Measurements from ENCODE around the gene EPB41L5. TPM values are rescaled to one million over a fixed set of nuclear protein-coding genes. Genes with fewer than 3 reads are reported as not detected.

EPB41L5 gene
- total RNA-seq, 1 donor from 2014 or later, result 84.0 TPM

DNA sequence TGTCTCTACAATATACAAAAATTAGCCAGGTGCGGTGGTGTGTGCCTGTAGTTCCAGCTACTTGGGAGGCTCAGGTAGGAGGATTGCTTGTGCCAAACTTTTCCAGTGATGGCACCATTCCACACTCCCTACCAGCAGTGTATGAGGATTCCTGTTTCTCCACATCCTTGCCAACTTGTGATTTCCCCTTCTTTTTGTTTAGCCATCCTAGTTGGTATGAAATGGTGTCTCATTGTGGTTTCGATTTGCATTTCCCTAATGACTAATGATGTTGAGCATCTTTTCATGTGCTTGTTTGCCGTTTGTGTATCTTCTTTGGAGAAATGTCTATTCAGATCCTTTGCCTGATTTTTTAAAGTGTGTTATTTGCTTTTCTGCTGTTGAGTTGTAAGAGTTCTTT lies 41.0 kb downstream of the EPB41L5 start:
- peaks cover 47% of the 10 kb centered on the region for H3K79me2 ChIP-seq (ENCODE audit: low read depth)
- no peaks in the 10 kb centered on the region for H3K27me3 ChIP-seq
- no peak for DNase-seq (ENCODE audit: low spot score)
- no peak overlapping the region for H3K4me2 ChIP-seq
- no peak overlapping the region for H3K9ac ChIP-seq
- H4K20me1 ChIP-seq (ENCODE audit: low read depth), result no peaks in the 10 kb centered on the region
- H3K4me1 ChIP-seq, result no peaks in the 10 kb centered on the region
- peaks cover 62% of the 10 kb centered on the region for H3K36me3 Mint-ChIP-seq
- no peak overlapping the region for H3K27ac Mint-ChIP-seq
- no peaks in the 10 kb centered on the region for H3F3A ChIP-seq (ENCODE audit: low read depth)
- no peaks in the 10 kb centered on the region for H3K4me1 Mint-ChIP-seq
- no peak overlapping the region for H3K27ac ChIP-seq
- H3K27me3 Mint-ChIP-seq (ENCODE audit: insufficient read depth, low read depth), result no peaks in the 10 kb centered on the region
- H3K9me3 ChIP-seq (ENCODE audit: low read depth), result no peaks in the 10 kb centered on the region
- no peak overlapping the region for H2AFZ ChIP-seq (replicated peaks)
- no peak for TF ChIP-seq EZH2 (IDR thresholded peaks at IDR 0.05)
- TF ChIP-seq, protein P1, sequence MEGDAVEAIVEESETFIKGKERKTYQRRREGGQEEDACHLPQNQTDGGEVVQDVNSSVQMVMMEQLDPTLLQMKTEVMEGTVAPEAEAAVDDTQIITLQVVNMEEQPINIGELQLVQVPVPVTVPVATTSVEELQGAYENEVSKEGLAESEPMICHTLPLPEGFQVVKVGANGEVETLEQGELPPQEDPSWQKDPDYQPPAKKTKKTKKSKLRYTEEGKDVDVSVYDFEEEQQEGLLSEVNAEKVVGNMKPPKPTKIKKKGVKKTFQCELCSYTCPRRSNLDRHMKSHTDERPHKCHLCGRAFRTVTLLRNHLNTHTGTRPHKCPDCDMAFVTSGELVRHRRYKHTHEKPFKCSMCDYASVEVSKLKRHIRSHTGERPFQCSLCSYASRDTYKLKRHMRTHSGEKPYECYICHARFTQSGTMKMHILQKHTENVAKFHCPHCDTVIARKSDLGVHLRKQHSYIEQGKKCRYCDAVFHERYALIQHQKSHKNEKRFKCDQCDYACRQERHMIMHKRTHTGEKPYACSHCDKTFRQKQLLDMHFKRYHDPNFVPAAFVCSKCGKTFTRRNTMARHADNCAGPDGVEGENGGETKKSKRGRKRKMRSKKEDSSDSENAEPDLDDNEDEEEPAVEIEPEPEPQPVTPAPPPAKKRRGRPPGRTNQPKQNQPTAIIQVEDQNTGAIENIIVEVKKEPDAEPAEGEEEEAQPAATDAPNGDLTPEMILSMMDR (IDR thresholded peaks at IDR 0.05), result no peak
- TF ChIP-seq EZH2phosphoT487 (IDR thresholded peaks at IDR 0.05), result no peak
- no peak overlapping the region for H3K4me3 ChIP-seq
- H3K36me3 ChIP-seq, result no peaks in the 10 kb centered on the region
- H3K4me3 Mint-ChIP-seq, result no peak overlapping the region
- H3K9me3 Mint-ChIP-seq, result peaks cover 53% of the 10 kb centered on the region

GRCh38 chr2:120059483-120059882 lies 46.6 kb downstream of the EPB41L5 start:
- H3K36me3 ChIP-seq, result no peaks in the 10 kb centered on the region
- H3K9ac ChIP-seq, result no peak overlapping the region
- DNase-seq (ENCODE audit: low spot score), result no peak
- no peaks in the 10 kb centered on the region for H3F3A ChIP-seq (ENCODE audit: low read depth)
- TF ChIP-seq, protein P1 (IDR thresholded peaks at IDR 0.05), result no peak
- TF ChIP-seq EZH2 (IDR thresholded peaks at IDR 0.05) (no peak), EZH2phosphoT487 (IDR thresholded peaks at IDR 0.05) (no peak)
- no peaks in the 10 kb centered on the region for H3K4me1 ChIP-seq
- H3K79me2 ChIP-seq (ENCODE audit: low read depth), result peaks cover 31% of the 10 kb centered on the region
- Mint-ChIP-seq H3K9me3 (peaks cover 16% of the 10 kb centered on the region), H3K4me3 (no peak overlapping the region), H3K36me3 (peaks cover 24% of the 10 kb centered on the region), H3K27ac (no peak overlapping the region), H3K27me3 (ENCODE audit: insufficient read depth, low read depth) (no peaks in the 10 kb centered on the region), H3K4me1 (no peaks in the 10 kb centered on the region)
- H2AFZ ChIP-seq (replicated peaks), result no peak overlapping the region
- H3K27me3 ChIP-seq, result no peaks in the 10 kb centered on the region
- no peaks in the 10 kb centered on the region for H3K9me3 ChIP-seq (ENCODE audit: low read depth)
- H3K4me2 ChIP-seq, result no peak overlapping the region
- H3K4me3 ChIP-seq, result no peak overlapping the region
- no peak overlapping the region for H3K27ac ChIP-seq
- H4K20me1 ChIP-seq (ENCODE audit: low read depth), result no peaks in the 10 kb centered on the region

DNA sequence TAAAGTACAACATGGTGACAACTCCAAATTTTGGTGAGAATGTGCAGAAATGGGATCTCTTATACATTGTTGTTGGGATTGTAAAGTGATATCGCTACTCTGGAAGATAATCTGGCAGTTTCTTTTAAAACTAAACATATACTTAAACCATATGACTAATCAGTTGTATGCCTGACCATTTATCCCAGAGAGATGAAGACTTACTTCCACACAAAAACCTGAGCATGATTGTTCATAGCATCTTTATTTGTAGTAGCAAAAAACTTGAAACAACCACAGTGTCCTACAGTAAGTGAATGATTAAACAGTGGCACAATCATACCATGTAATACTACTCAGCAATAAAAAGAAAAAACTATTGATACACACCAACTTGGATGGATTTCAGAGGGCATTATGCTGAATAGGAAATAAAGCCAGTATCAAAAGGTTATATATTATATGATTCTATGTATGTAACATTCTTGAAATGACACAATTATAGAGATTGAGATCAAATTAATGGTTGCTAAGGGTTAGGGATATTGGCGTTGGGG lies 47.3 kb downstream of the EPB41L5 start:
- no peak overlapping the region for H3K4me2 ChIP-seq
- Mint-ChIP-seq H3K36me3 (peaks cover 21% of the 10 kb centered on the region), H3K27me3 (ENCODE audit: insufficient read depth, low read depth) (no peaks in the 10 kb centered on the region), H3K4me1 (no peaks in the 10 kb centered on the region), H3K27ac (no peak overlapping the region), H3K9me3 (peaks cover 16% of the 10 kb centered on the region), H3K4me3 (no peak overlapping the region)
- H3K79me2 ChIP-seq (ENCODE audit: low read depth), result peaks cover 29% of the 10 kb centered on the region
- H3K9ac ChIP-seq, result no peak overlapping the region
- no peak overlapping the region for H2AFZ ChIP-seq (replicated peaks)
- H3K9me3 ChIP-seq (ENCODE audit: low read depth), result no peaks in the 10 kb centered on the region
- no peaks in the 10 kb centered on the region for H4K20me1 ChIP-seq (ENCODE audit: low read depth)
- no peak for DNase-seq (ENCODE audit: low spot score)
- H3K4me1 ChIP-seq, result no peaks in the 10 kb centered on the region
- no peak overlapping the region for H3K4me3 ChIP-seq
- H3F3A ChIP-seq (ENCODE audit: low read depth), result no peaks in the 10 kb centered on the region
- TF ChIP-seq EZH2 (IDR thresholded peaks at IDR 0.05), result no peak
- TF ChIP-seq, protein P1 (IDR thresholded peaks at IDR 0.05), result no peak
- no peak overlapping the region for H3K27ac ChIP-seq
- no peaks in the 10 kb centered on the region for H3K27me3 ChIP-seq
- H3K36me3 ChIP-seq, result no peaks in the 10 kb centered on the region
